CD14-positive monocyte (primary cell): ENCODE measurements around the gene C2orf76. TPM values are rescaled to one million over a fixed set of nuclear protein-coding genes. Genes with fewer than 3 reads are reported as not detected.

Source experiments
- DNase-seq, 3 donors: peaks; one replicate each; pipeline ENCODE4 v3.0.0-alpha.2; 2011 to 2022
- H2AFZ ChIP-seq: 2 replicates; pipeline ENCODE4 v1.6.0; 2012; ENCODE audit warnings: mild to moderate bottlenecking, low read depth, low read length, inconsistent platforms; ENCODE audit not compliant: insufficient read depth, poor library complexity, severe bottlenecking
- H3K27ac ChIP-seq, 2 donors: 1 replicate in 1 of 2; 2 replicates in 1 of 2; pipeline ENCODE4 v1.5.1; 2012 to 2013; ENCODE audit warnings: low read length in 2 of 2, control low read depth in 1 of 2, inconsistent platforms in 1 of 2, low read depth in 1 of 2, mild to moderate bottlenecking in 1 of 2
- H3K27me3 ChIP-seq, 2 donors: one replicate each; pipeline versions ENCODE4 v1.6.0 to v1.6.1; 2011 to 2013; ENCODE audit warnings: low read length in 2 of 2; ENCODE audit not compliant: control insufficient read depth in 2 of 2, insufficient read depth in 2 of 2
- H3K36me3 ChIP-seq, 2 donors: replicated peaks in 1 of 2; 1 replicate in 1 of 2; 2 replicates in 1 of 2; pipeline versions ENCODE4 v1.5.1 to v1.6.1; 2012 to 2013; ENCODE audit warnings: low read length in 2 of 2, control low read depth in 1 of 2, inconsistent platforms in 1 of 2, mild to moderate bottlenecking in 1 of 2; ENCODE audit not compliant: insufficient read depth in 2 of 2, control insufficient read depth in 1 of 2
- H3K4me1 ChIP-seq, 2 donors: 1 replicate in 1 of 2; 2 replicates in 1 of 2; pipeline versions ENCODE4 v1.5.1 to v1.6.1; 2012 to 2013; ENCODE audit warnings: low read length in 2 of 2, control low read depth in 1 of 2, inconsistent platforms in 1 of 2, mild to moderate bottlenecking in 1 of 2, moderate library complexity in 1 of 2; ENCODE audit not compliant: insufficient read depth in 2 of 2, control insufficient read depth in 1 of 2
- H3K4me2 ChIP-seq: replicated peaks from 2 replicates; pipeline ENCODE3; 2012; ENCODE audit warnings: low read length, moderate library complexity, mild to moderate bottlenecking; ENCODE audit not compliant: poor library complexity, severe bottlenecking; ENCODE audit errors: extremely low read depth
- H3K4me3 ChIP-seq, 3 experiments: fragments of 200-600 bp in 1 of 3; sonication (generic) in 1 of 3; replicated peaks in 1 of 3; 1 replicate in 2 of 3; 2 replicates in 1 of 3; pipeline ENCODE4 v1.5.1; 2011 to 2013; ENCODE audit warnings: low read length in 3 of 3, mild to moderate bottlenecking in 3 of 3, control low read depth in 2 of 3, low read depth in 2 of 3, inconsistent platforms in 1 of 3, moderate library complexity in 1 of 3
- H3K79me2 ChIP-seq: 2 replicates; pipeline ENCODE4 v1.6.0; 2012; ENCODE audit warnings: mild to moderate bottlenecking, control low read depth, inconsistent platforms, low read length, moderate library complexity; ENCODE audit not compliant: insufficient read depth
- H3K9ac ChIP-seq: 2 replicates; pipeline ENCODE4 v1.6.0; 2017; ENCODE audit warnings: low read length, mild to moderate bottlenecking; ENCODE audit not compliant: insufficient read depth, poor library complexity, severe bottlenecking
- H3K9me3 ChIP-seq, 2 donors: replicated peaks in 1 of 2; 1 replicate in 1 of 2; 2 replicates in 1 of 2; pipeline versions ENCODE4 v1.5.1 to v1.6.1; 2012 to 2013; ENCODE audit warnings: low read length in 2 of 2, control low read depth in 1 of 2; ENCODE audit not compliant: control insufficient read depth in 1 of 2, insufficient read depth in 1 of 2
- H4K20me1 ChIP-seq: 2 replicates; pipeline ENCODE4 v1.6.0; 2012; ENCODE audit warnings: mild to moderate bottlenecking, low read length, control low read depth, moderate library complexity; ENCODE audit not compliant: insufficient read depth
- H3K27ac Mint-ChIP-seq, 7 donors: one replicate each; pipeline ENCODE4 v1.8.0; 2020; ENCODE audit warnings: mild to moderate bottlenecking in 7 of 7, mixed read lengths in 7 of 7, moderate library complexity in 6 of 7, inconsistent platforms in 2 of 7
- H3K27me3 Mint-ChIP-seq, 3 donors: one replicate each; pipeline ENCODE4 v1.8.0; 2021 to 2022; ENCODE audit warnings: low read depth in 3 of 3, mild to moderate bottlenecking in 3 of 3, mixed read lengths in 3 of 3, moderate library complexity in 3 of 3, inconsistent platforms in 1 of 3
- H3K36me3 Mint-ChIP-seq, 2 donors: one replicate each; pipeline ENCODE4 v1.8.0; 2020; ENCODE audit warnings: mixed read lengths in 2 of 2, inconsistent platforms in 1 of 2, mild to moderate bottlenecking in 1 of 2
- H3K4me1 Mint-ChIP-seq: one replicate; pipeline ENCODE4 v1.8.0; 2020; ENCODE audit warnings: mild to moderate bottlenecking, mixed read lengths
- H3K4me3 Mint-ChIP-seq, 2 donors: one replicate each; pipeline ENCODE4 v1.8.0; 2020; ENCODE audit warnings: mild to moderate bottlenecking in 2 of 2, mixed read lengths in 2 of 2, moderate library complexity in 1 of 2
- H3K9me3 Mint-ChIP-seq, 7 donors: one replicate each; pipeline ENCODE4 v1.8.0; 2020 to 2022; ENCODE audit warnings: mixed read lengths in 7 of 7, mild to moderate bottlenecking in 6 of 7, moderate library complexity in 6 of 7, inconsistent platforms in 2 of 7
- CTCF ChIP-seq: fragments of 200-600 bp; IDR thresholded peaks from one replicate; pipeline ENCODE4 v1.8.0; 2022; ENCODE audit warnings: antibody characterized with exemption, mild to moderate bottlenecking
- WGBS: methylation state at CpG from one replicate; pipeline ENCODE4 v1.1.5; 2013; ENCODE audit warnings: missing lambda C conversion rate; ENCODE audit not compliant: insufficient coverage; 5-methylcytosine and 5-hydroxymethylcytosine counted together
- intact Hi-C, 2 donors: fragments of 100-400 bp; cut with micrococcal nuclease; formaldehyde crosslinking; loops; one replicate each; pipeline versions ENCODE4 v1.15.0 to v1.15.1; 2023
- polyA plus RNA-seq, 3 donors: library from polyadenylated mRNA; depleted of rRNA in 1 of 3; unstranded in 2 of 3; stranded (reverse) in 1 of 3; fragments of 300-500 nt in 2 of 3; fragments of >200 nt in 1 of 3; fragmentation: Illumina TruSeq in 2 of 3; gene quantifications; 1 replicate in 2 of 3; 2 replicates in 1 of 3; pipeline ENCODE4 v1.2.3, GENCODE V29; 2012 to 2021

The C2orf76 gene
- polyA plus RNA-seq, 3 donors, result 9.7 to 32.5 (median 31.0) TPM

GRCh38 chr2:119276864-119277263 lies 89.8 kb downstream of the C2orf76 start:
- no peaks in the 10 kb centered on the region for H3K36me3 ChIP-seq
- intact Hi-C loops, result no loop called here
- 78% methylated on average over 5 of the region's 8 CpGs for WGBS
- no peak overlapping the region for H3K9ac ChIP-seq
- no peaks in the 10 kb centered on the region for H3K79me2 ChIP-seq
- H3K4me2 ChIP-seq, result no peak overlapping the region
- H3K9me3 Mint-ChIP-seq, result peaks cover 0 to 7% (median 0%) of the 10 kb centered on the region in 7 donors
- peaks cover 13 to 22% of the 10 kb centered on the region in 2 donors for H3K4me1 ChIP-seq
- peaks cover 0 to 5% (median 1%) of the 10 kb centered on the region in 3 donors for H3K27me3 Mint-ChIP-seq
- H3K27ac Mint-ChIP-seq, result peak overlapping the region in 1 of 7 donors; percentile 36
- no peaks in the 10 kb centered on the region for H4K20me1 ChIP-seq
- peaks cover 24% of the 10 kb centered on the region for H3K4me1 Mint-ChIP-seq
- H3K36me3 Mint-ChIP-seq, result no peaks in the 10 kb centered on the region
- no peak overlapping the region for H3K4me3 Mint-ChIP-seq
- no peaks in the 10 kb centered on the region for H3K9me3 ChIP-seq
- H3K27me3 ChIP-seq, result no peaks in the 10 kb centered on the region
- TF ChIP-seq CTCF, result no peak
- H2AFZ ChIP-seq, result no peak overlapping the region
- H3K4me3 ChIP-seq, result no peak overlapping the region
- no peak overlapping the region for H3K27ac ChIP-seq
- no peak for DNase-seq

GRCh38 chr2:119267604-119268003 lies 99.0 kb downstream of the C2orf76 start:
- Histone ChIP-seq H3K4me3 (no peak overlapping the region), H4K20me1 (no peaks in the 10 kb centered on the region), H3K27me3 (no peaks in the 10 kb centered on the region), H3K9me3 (no peaks in the 10 kb centered on the region), H3K36me3 (peaks cover 0 to 8% of the 10 kb centered on the region in 2 donors), H3K4me2 (no peak overlapping the region), H2AFZ (peak overlapping the region; percentile 13), H3K4me1 (peaks cover 25 to 30% of the 10 kb centered on the region in 2 donors), H3K79me2 (no peaks in the 10 kb centered on the region), H3K9ac (no peak overlapping the region), H3K27ac (no peak overlapping the region)
- peaks cover 7 to 10% of the 10 kb centered on the region in 2 donors for H3K36me3 Mint-ChIP-seq
- DNase-seq, result peak in 2 of 3 donors; percentile 21 to 48
- H3K27ac Mint-ChIP-seq, result no peak overlapping the region
- no peak for TF ChIP-seq CTCF
- intact Hi-C loops, result no loop called here
- peaks cover 29% of the 10 kb centered on the region for H3K4me1 Mint-ChIP-seq
- peaks cover 0 to 8% (median 4%) of the 10 kb centered on the region in 3 donors for H3K27me3 Mint-ChIP-seq
- no peak overlapping the region for H3K4me3 Mint-ChIP-seq
- H3K9me3 Mint-ChIP-seq, result peaks cover 0 to 7% (median 2%) of the 10 kb centered on the region in 7 donors
